Brain microvascular endothelial cell (primary cell): ENCODE data around the gene MTO1.
"Not testable (repeated sequence)": the region's sequence is repeated elsewhere in the genome, so short reads cannot be mapped to it uniquely, and the experiment has no call there.

Experiments
- DNase-seq: peaks from one replicate; pipeline ENCODE4 v3.0.0-alpha.2; 2020
- H3K27ac ChIP-seq: fragments of 250-450 bp; sonication (Bioruptor Pico); 2 replicates; pipeline ENCODE4 v1.5.1; 2020; ENCODE audit warnings: mild to moderate bottlenecking, moderate library complexity
- H3K27me3 ChIP-seq: fragments of 250-450 bp; sonication (Bioruptor Pico); replicated peaks from 2 replicates; pipeline ENCODE4 v1.5.1; 2020; ENCODE audit warnings: mild to moderate bottlenecking
- H3K36me3 ChIP-seq: fragments of 250-450 bp; sonication (Bioruptor Pico); replicated peaks from 2 replicates; pipeline ENCODE4 v1.5.1; 2020; ENCODE audit warnings: mild to moderate bottlenecking
- H3K4me3 ChIP-seq: 2 replicates; pipeline ENCODE4 v1.5.1; 2011; ENCODE audit warnings: low read depth, mild to moderate bottlenecking, control low read depth, low read length, moderate library complexity
- in situ Hi-C: cut with HindIII; loops from 2 replicates; pipeline ENCODE4 v1.10.0; 2017; ENCODE audit warnings: low sequenced_read_pairs, low pct_ligation_motif_present
- TF ChIP-seq, protein P1 (sequence below): IDR thresholded peaks from 2 replicates; pipeline ENCODE4 v1.5.1; 2011; ENCODE audit warnings: low read depth, mild to moderate bottlenecking, moderate library complexity, low read length, control low read depth, inconsistent platforms; ENCODE audit errors: missing control alignments

MTO1 gene

DNA sequence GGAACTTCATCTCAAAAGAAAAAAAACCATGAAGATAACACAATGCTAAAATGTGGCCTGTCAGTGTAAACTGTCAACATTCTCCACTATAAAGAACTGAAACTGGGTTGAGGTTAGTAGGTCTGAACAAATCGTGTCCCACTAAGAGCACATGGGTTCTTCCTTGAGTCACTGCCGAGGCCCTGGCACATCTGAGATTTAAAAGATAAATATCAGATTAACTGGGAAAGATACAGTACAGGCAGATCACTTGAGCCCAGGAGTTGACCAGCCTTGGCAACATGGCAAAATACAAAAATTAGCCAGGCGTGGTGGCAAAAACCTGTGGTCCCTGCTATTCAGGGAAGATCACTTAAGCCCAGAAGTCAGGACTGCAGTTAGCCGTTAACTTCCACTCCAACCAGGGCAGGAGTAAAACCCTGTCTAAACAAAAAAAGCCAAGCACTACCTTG, 53.7 kb downstream of the MTO1 start:
- Histone ChIP-seq H3K27ac (peak overlapping the region; percentile 15), H3K27me3 (no peaks in the 10 kb centered on the region), H3K36me3 (peaks cover 53% of the 10 kb centered on the region), H3K4me3 (no peak overlapping the region)
- DNase-seq = no peak
- TF ChIP-seq, protein P1, sequence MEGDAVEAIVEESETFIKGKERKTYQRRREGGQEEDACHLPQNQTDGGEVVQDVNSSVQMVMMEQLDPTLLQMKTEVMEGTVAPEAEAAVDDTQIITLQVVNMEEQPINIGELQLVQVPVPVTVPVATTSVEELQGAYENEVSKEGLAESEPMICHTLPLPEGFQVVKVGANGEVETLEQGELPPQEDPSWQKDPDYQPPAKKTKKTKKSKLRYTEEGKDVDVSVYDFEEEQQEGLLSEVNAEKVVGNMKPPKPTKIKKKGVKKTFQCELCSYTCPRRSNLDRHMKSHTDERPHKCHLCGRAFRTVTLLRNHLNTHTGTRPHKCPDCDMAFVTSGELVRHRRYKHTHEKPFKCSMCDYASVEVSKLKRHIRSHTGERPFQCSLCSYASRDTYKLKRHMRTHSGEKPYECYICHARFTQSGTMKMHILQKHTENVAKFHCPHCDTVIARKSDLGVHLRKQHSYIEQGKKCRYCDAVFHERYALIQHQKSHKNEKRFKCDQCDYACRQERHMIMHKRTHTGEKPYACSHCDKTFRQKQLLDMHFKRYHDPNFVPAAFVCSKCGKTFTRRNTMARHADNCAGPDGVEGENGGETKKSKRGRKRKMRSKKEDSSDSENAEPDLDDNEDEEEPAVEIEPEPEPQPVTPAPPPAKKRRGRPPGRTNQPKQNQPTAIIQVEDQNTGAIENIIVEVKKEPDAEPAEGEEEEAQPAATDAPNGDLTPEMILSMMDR = no peak
- in situ Hi-C loops = loop anchor here (25.0 kb wide), 1 partner anchor 97 kb away; no protein-coding TSS in a partner anchor

GRCh38 chr6:73516514-73517489, 55.3 kb downstream of the MTO1 start:
- Histone ChIP-seq H3K27me3 (no peaks in the 10 kb centered on the region), H3K4me3 (peak overlapping the region; percentile 50), H3K36me3 (peaks cover 59% of the 10 kb centered on the region), H3K27ac (peak overlapping the region; percentile 7)
- TF ChIP-seq, protein P1 = no peak
- no peak for DNase-seq
- in situ Hi-C loops = loop anchor here (25.0 kb wide), 1 partner anchor 95 kb away; no protein-coding TSS in a partner anchor

- Histone ChIP-seq H3K4me3 (peak overlapping the region; percentile 66), H3K36me3 (peaks cover 59% of the 10 kb centered on the region), H3K27ac (peak overlapping the region; percentile 99)
- not testable (repeated sequence) for H3K27me3 ChIP-seq, DNase-seq
- in situ Hi-C loops = loop anchor here (25.0 kb wide), 1 partner anchor 94 kb away; no protein-coding TSS in a partner anchor
Observed at GRCh38 chr6:73518100-73518981, 56.8 kb downstream of the MTO1 start.

DNA sequence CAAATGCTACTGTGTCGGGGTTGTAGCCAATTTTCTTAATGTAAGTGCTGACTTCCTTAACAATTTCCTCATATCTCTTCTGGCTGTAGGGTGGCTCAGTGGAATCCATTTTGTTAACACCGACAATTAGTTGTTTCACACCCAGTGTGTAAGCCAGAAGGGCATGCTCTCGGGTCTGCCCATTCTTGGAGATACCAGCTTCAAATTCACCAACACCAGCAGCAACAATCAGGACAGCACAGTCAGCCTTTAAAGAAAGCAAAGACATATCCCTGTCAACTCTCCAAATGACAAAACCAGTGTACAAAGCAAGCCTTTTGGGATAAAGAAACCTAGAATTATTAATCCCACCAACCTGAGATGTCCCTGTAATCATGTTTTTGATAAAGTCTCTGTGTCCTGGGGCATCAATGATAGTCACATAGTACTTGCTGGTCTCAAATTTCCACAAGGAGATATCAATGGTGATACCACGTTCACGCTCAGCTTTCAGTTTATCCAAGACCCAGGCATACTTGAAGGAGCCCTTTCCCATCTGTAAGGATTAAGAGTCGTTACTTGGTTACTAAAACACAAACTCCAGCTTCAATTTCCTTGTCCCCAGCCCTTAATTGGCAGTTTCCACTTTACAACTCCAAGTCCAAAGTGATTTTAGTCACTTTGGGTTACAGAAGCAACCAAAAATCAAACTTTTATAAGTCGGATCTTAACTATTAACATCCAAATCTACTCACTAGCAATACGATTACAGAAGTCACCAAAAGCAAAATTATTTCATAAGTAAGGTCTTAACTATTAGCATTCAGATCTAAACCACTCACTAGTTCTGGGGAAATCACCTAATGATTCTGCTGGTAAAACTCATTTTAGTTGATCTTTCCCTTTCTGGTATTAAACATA, 57.7 kb downstream of the MTO1 start:
- Histone ChIP-seq H3K27ac (peak overlapping the region; percentile 99), H3K4me3 (peak overlapping the region; percentile 100), H3K36me3 (peaks cover 59% of the 10 kb centered on the region)
- in situ Hi-C loops = loop anchor here (25.0 kb wide), 1 partner anchor 93 kb away; no protein-coding TSS in a partner anchor
- H3K27me3 ChIP-seq, DNase-seq: not testable (repeated sequence)

DNA sequence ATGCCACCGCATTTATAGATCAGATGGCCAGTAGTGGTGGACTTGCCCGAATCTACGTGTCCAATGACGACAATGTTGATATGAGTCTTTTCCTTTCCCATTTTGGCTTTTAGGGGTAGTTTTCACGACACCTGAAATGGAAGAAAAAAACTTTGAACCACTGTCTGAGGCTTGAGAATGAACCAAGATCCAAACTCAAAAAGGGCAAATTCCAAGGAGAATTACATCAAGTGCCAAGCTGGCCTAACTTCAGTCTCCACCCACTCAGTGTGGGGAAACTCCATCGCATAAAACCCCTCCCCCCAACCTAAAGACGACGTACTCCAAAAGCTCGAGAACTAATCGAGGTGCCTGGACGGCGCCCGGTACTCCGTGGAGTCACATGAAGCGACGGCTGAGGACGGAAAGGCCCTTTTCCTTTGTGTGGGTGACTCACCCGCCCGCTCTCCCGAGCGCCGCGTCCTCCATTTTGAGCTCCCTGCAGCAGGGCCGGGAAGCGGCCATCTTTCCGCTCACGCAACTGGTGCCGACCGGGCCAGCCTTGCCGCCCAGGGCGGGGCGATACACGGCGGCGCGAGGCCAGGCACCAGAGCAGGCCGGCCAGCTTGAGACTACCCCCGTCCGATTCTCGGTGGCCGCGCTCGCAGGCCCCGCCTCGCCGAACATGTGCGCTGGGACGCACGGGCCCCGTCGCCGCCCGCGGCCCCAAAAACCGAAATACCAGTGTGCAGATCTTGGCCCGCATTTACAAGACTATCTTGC, 58.6 kb downstream of the MTO1 start:
- in situ Hi-C loops = loop anchor here (25.0 kb wide), 1 partner anchor 92 kb away; no protein-coding TSS in a partner anchor
- Histone ChIP-seq H3K27me3 (no peaks in the 10 kb centered on the region), H3K4me3 (peak overlapping the region; percentile 100), H3K36me3 (peaks cover 54% of the 10 kb centered on the region), H3K27ac (peak overlapping the region; percentile 99)
- TF ChIP-seq, protein P1 = no peak
- DNase-seq = peak; percentile 77
